ENCODE results near the gene MKX.

GRCh38 chr10:27760867-27761266 lies 15.2 kb upstream of the MKX start:
- no peak for TF ChIP-seq REST (IDR thresholded peaks at IDR 0.05)
- no peak for TF ChIP-seq CTCF (IDR thresholded peaks at IDR 0.05; ENCODE audit: low read depth, low read length, missing input control)
- TF ChIP-seq TAF1 (conservative IDR thresholded peaks at IDR 0.05), result no peak
- TF ChIP-seq RAD21 (IDR thresholded peaks at IDR 0.05), result no peak
- TF ChIP-seq GABPA (IDR thresholded peaks at IDR 0.05 in 1 of 2, conservative IDR thresholded peaks at IDR 0.05 in 1 of 2), result no peak
- no peak for TF ChIP-seq ZBTB33 (IDR thresholded peaks at IDR 0.05)
- TF ChIP-seq ATF3 (IDR thresholded peaks at IDR 0.05), result no peak
- no peak for TF ChIP-seq JUND (IDR thresholded peaks at IDR 0.05)
- TF ChIP-seq RXRA (IDR thresholded peaks at IDR 0.05), result no peak
- TF ChIP-seq EGR1 (IDR thresholded peaks at IDR 0.05; ENCODE audit: low read depth in 2 of 2), result no peak
- TF ChIP-seq MAX (IDR thresholded peaks at IDR 0.05), result no peak
- no peak for TF ChIP-seq FOXA1 (IDR thresholded peaks at IDR 0.05)
- TF ChIP-seq YY1 (IDR thresholded peaks at IDR 0.05), result no peak
- no peak for TF ChIP-seq SP1 (IDR thresholded peaks at IDR 0.05)

Data from liver (tissue), 3 donors.